ENCODE data around the gene KLHL29. TPM values are rescaled to one million over a fixed set of nuclear protein-coding genes. Genes with fewer than 3 reads are reported as not detected.

The KLHL29 gene
- total and polyA plus RNA-seq, 2 of the 13 experiments (the other 11 are each of a cell fraction or from before 2014, with no cell fraction given): 0.01 TPM; not detected in 1

DNA sequence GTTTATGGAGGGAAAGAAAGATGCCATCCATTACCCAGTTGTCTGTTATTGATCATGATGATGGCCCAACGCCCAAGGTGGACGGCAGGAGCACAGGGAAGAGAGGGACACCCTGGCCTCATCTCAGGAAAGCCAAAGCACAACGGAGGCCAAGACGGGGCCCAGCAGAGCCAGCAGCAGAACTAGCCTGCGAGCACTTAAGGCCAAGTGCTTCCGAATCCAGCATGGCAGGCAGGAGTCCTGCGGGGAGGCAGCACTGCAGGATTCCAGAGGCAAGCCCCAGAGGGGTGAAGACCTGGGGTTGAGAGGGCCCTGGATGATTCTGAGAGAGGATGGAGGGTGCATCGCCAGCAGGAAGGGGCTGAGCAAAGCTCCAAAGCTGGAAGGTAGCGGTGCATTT, 28.3 kb upstream of the KLHL29 start:
- ChIA-PET CTCF (ENCODE audit: low intra/inter-chr PET ratio, low total read pairs) (no interaction called here), POLR2A (no interaction called here)
- FAIRE-seq (no peak), DNase-seq (ENCODE audit: low spot score) (no peak), ATAC-seq (no peak)
- Histone ChIP-seq H3K9ac (ENCODE audit: insufficient read depth, low read depth, low read length) (no peak overlapping the region), H4K20me1 (ENCODE audit: insufficient read depth, low read length) (no peaks in the 10 kb centered on the region), H3K4me2 (ENCODE audit: low read depth, low read length) (no peak overlapping the region), H3K36me3 (replicated peaks in 1 of 2; ENCODE audit: control insufficient read depth in 1 of 2, insufficient read depth in 2 of 2, low read length in 2 of 2) (no peaks in the 10 kb centered on the region), H3K27me3 (ENCODE audit: control insufficient read depth in 1 of 2, insufficient read depth in 2 of 2, low read length in 2 of 2) (peaks cover 0 to 7% of the 10 kb centered on the region in 2 experiments; a peak in 2 of 5 replicates), H3K27ac (ENCODE audit: extremely low read length, insufficient read depth, low read length) (no peak overlapping the region), H3K9me3 (ENCODE audit: low read length) (no peaks in the 10 kb centered on the region), H3K4me3 (replicated peaks in 1 of 3; ENCODE audit: insufficient read depth in 1 of 3, low read depth in 2 of 3, low read length in 3 of 3) (no peak overlapping the region), H2AFZ (ENCODE audit: low read length) (no peak overlapping the region), H3K79me2 (ENCODE audit: insufficient read depth, low read length) (no peaks in the 10 kb centered on the region), H3K4me1 (ENCODE audit: insufficient read depth, low read length) (peaks cover 21% of the 10 kb centered on the region)
- WGBS (ENCODE audit: low lambda C conversion rate): 66% methylated on average over 9 of the region's 9 CpGs
- no peak for TF ChIP-seq ZFY (CRISPR knock-in tag; IDR thresholded peaks at IDR 0.05)
- TF ChIP-seq IKZF1 (IDR thresholded peaks at IDR 0.05): no peak
- TF ChIP-seq TOPORS (CRISPR knock-in tag; IDR thresholded peaks at IDR 0.05): no peak
- no peak for TF ChIP-seq HMGA1 (CRISPR knock-in tag; conservative IDR thresholded peaks at IDR 0.05)
- in situ Hi-C loops (cut with HindIII; ENCODE audit: extremely low pct_ligation_motif_present, low pct_unique_long_range_greater_than_20kb) (no loop called here), intact Hi-C loops (cut with micrococcal nuclease; ENCODE audit: unreplicated experiment) (no loop called here)
- BruUV-seq (replicated peaks): no TSS peak

- no peak overlapping the region for H3K9ac ChIP-seq (ENCODE audit: insufficient read depth, low read depth, low read length)
- TF ChIP-seq ZNF775 (CRISPR knock-in tag; IDR thresholded peaks at IDR 0.05; ENCODE audit: borderline replicate concordance): no peak
- no peak for TF ChIP-seq CREB1 (IDR thresholded peaks at IDR 0.05)
- peak; percentile 63 for TF ChIP-seq CREB1 (CRISPR knock-in tag; IDR thresholded peaks at IDR 0.05)
- TF ChIP-seq, protein P1, sequence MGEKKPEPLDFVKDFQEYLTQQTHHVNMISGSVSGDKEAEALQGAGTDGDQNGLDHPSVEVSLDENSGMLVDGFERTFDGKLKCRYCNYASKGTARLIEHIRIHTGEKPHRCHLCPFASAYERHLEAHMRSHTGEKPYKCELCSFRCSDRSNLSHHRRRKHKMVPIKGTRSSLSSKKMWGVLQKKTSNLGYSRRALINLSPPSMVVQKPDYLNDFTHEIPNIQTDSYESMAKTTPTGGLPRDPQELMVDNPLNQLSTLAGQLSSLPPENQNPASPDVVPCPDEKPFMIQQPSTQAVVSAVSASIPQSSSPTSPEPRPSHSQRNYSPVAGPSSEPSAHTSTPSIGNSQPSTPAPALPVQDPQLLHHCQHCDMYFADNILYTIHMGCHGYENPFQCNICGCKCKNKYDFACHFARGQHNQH (CRISPR knock-in tag; IDR thresholded peaks at IDR 0.05): peak; percentile 19; the same call in 1 of the 2 replicates
- TF ChIP-seq JUNB (CRISPR knock-in tag; IDR thresholded peaks at IDR 0.05; ENCODE audit: borderline replicate concordance): peak; percentile 89; the same call in 1 of the 2 replicates
- TF ChIP-seq, protein P2, sequence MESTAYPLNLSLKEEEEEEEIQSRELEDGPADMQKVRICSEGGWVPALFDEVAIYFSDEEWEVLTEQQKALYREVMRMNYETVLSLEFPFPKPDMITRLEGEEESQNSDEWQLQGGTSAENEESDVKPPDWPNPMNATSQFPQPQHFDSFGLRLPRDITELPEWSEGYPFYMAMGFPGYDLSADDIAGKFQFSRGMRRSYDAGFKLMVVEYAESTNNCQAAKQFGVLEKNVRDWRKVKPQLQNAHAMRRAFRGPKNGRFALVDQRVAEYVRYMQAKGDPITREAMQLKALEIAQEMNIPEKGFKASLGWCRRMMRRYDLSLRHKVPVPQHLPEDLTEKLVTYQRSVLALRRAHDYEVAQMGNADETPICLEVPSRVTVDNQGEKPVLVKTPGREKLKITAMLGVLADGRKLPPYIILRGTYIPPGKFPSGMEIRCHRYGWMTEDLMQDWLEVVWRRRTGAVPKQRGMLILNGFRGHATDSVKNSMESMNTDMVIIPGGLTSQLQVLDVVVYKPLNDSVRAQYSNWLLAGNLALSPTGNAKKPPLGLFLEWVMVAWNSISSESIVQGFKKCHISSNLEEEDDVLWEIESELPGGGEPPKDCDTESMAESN (CRISPR knock-in tag; conservative IDR thresholded peaks at IDR 0.05): peak; percentile 66; the same call in 1 of the 2 replicates
- TF ChIP-seq ZMYM4 (CRISPR knock-in tag; IDR thresholded peaks at IDR 0.05): 0 out of 2 replicates have a peak, but pooled peaks have one; percentile 11
Observed at GRCh38 chr2:23359631-23360567, 25.1 kb upstream of the KLHL29 start.

More at GRCh38 chr2:23359631-23360567, 25.1 kb upstream of the KLHL29 start:
- ATAC-seq (peak; percentile 99), DNase-seq (ENCODE audit: low spot score) (peak; percentile 92), FAIRE-seq (peak; percentile 86)
- no peak overlapping the region for H3K27ac ChIP-seq (ENCODE audit: extremely low read length, insufficient read depth, low read length)
- no peaks in the 10 kb centered on the region for H3K27me3 ChIP-seq (ENCODE audit: control insufficient read depth in 1 of 2, insufficient read depth in 2 of 2, low read length in 2 of 2)
- no peaks in the 10 kb centered on the region for H4K20me1 ChIP-seq (ENCODE audit: insufficient read depth, low read length)
- ChIA-PET POLR2A (no interaction called here), CTCF (ENCODE audit: low intra/inter-chr PET ratio, low total read pairs) (no interaction called here)
- 19% methylated on average over 19 of the region's 19 CpGs for WGBS (ENCODE audit: low lambda C conversion rate)
- H2AFZ ChIP-seq (ENCODE audit: low read length): no peak overlapping the region
- H3K36me3 ChIP-seq (replicated peaks in 1 of 2; ENCODE audit: control insufficient read depth in 1 of 2, insufficient read depth in 2 of 2, low read length in 2 of 2): no peaks in the 10 kb centered on the region
- H3K4me1 ChIP-seq (ENCODE audit: insufficient read depth, low read length): peaks cover 21% of the 10 kb centered on the region
- intact Hi-C loops (cut with micrococcal nuclease; ENCODE audit: unreplicated experiment): no loop called here
- BruUV-seq (replicated peaks): no TSS peak
- H3K4me3 ChIP-seq (replicated peaks in 1 of 3; ENCODE audit: insufficient read depth in 1 of 3, low read depth in 2 of 3, low read length in 3 of 3): no peak overlapping the region
- in situ Hi-C loops (cut with HindIII; ENCODE audit: extremely low pct_ligation_motif_present, low pct_unique_long_range_greater_than_20kb): no loop called here
- peak overlapping the region; percentile 60 for H3K4me2 ChIP-seq (ENCODE audit: low read depth, low read length)
- H3K9me3 ChIP-seq (ENCODE audit: low read length): no peaks in the 10 kb centered on the region
- H3K79me2 ChIP-seq (ENCODE audit: insufficient read depth, low read length): no peaks in the 10 kb centered on the region

Data from HepG2 (cell line).